Measurements from ENCODE around the gene NUDT16L1. TPM values are rescaled to one million over a fixed set of nuclear protein-coding genes. Genes with fewer than 3 reads are reported as not detected.

The NUDT16L1 gene
- total RNA-seq, 1 donor from 2014 or later, result 20.4 TPM

- no peak for DNase-seq (ENCODE audit: low spot score)
- no peaks in the 10 kb centered on the region for H3K9me3 Mint-ChIP-seq (ENCODE audit: low read depth)
- no peak overlapping the region for H3K4me3 Mint-ChIP-seq (ENCODE audit: unreplicated experiment)
- TF ChIP-seq, protein P1, sequence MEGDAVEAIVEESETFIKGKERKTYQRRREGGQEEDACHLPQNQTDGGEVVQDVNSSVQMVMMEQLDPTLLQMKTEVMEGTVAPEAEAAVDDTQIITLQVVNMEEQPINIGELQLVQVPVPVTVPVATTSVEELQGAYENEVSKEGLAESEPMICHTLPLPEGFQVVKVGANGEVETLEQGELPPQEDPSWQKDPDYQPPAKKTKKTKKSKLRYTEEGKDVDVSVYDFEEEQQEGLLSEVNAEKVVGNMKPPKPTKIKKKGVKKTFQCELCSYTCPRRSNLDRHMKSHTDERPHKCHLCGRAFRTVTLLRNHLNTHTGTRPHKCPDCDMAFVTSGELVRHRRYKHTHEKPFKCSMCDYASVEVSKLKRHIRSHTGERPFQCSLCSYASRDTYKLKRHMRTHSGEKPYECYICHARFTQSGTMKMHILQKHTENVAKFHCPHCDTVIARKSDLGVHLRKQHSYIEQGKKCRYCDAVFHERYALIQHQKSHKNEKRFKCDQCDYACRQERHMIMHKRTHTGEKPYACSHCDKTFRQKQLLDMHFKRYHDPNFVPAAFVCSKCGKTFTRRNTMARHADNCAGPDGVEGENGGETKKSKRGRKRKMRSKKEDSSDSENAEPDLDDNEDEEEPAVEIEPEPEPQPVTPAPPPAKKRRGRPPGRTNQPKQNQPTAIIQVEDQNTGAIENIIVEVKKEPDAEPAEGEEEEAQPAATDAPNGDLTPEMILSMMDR (IDR thresholded peaks at IDR 0.05), result no peak
- H3K27ac Mint-ChIP-seq (ENCODE audit: unreplicated experiment), result no peak overlapping the region
- H3K27me3 Mint-ChIP-seq (ENCODE audit: low read depth), result no peaks in the 10 kb centered on the region
- peaks cover 8% of the 10 kb centered on the region for H3K36me3 Mint-ChIP-seq (ENCODE audit: low read depth)
- no peaks in the 10 kb centered on the region for H3K4me1 Mint-ChIP-seq (ENCODE audit: low read depth)
These were observed 14.8 kb upstream of the NUDT16L1 start for GRCh38 chr16:4678596-4678995.

DNA sequence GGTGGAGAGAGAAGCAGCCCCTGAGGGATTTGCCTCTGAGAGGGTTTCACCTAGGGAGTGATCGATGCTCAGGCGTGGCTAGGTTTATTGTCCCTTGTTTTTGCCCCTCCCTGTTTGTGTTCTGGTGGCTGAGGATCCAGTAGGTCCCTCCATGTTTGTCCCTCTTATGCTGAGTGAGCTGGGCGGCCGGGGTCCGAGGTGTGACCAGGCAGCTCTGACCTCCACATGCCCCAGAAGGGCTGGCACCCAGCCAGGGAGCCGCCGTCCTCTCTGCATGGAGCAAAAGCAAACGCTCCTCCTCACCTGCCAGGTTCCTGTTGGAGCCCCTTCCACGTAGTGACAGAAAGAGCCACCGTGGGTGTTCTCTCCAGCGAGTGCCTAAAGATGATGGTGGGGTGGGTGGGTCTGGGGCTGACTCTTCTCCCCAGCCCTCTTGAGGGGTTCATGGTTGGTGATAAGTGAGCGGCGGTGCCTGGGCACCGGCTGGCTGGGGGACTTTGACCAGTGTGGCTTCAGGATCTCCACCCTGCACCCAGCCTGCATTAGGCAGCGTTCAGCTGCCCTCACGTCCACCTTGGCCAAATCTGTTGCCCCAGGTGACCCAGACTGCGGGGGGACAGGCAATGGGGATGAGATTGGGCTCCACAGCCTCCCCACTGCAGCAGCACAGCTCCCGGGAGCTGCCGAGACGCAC is 14.1 kb upstream of the NUDT16L1 start:
- Mint-ChIP-seq H3K36me3 (ENCODE audit: low read depth) (peaks cover 7% of the 10 kb centered on the region), H3K4me3 (ENCODE audit: unreplicated experiment) (no peak overlapping the region), H3K27ac (ENCODE audit: unreplicated experiment) (no peak overlapping the region), H3K4me1 (ENCODE audit: low read depth) (no peaks in the 10 kb centered on the region), H3K27me3 (ENCODE audit: low read depth) (no peaks in the 10 kb centered on the region), H3K9me3 (ENCODE audit: low read depth) (no peaks in the 10 kb centered on the region)
- TF ChIP-seq, protein P1 (IDR thresholded peaks at IDR 0.05), result no peak
- no peak for DNase-seq (ENCODE audit: low spot score)

- TF ChIP-seq, protein P1 (IDR thresholded peaks at IDR 0.05), result no peak
- Mint-ChIP-seq H3K27me3 (ENCODE audit: low read depth) (no peaks in the 10 kb centered on the region), H3K36me3 (ENCODE audit: low read depth) (peaks cover 9% of the 10 kb centered on the region), H3K9me3 (ENCODE audit: low read depth) (no peaks in the 10 kb centered on the region), H3K4me3 (ENCODE audit: unreplicated experiment) (no peak overlapping the region), H3K27ac (ENCODE audit: unreplicated experiment) (no peak overlapping the region), H3K4me1 (ENCODE audit: low read depth) (no peaks in the 10 kb centered on the region)
- DNase-seq (ENCODE audit: low spot score), result no peak
These were observed 13.3 kb upstream of the NUDT16L1 start for GRCh38 chr16:4679850-4680636.

- Mint-ChIP-seq H3K27ac (ENCODE audit: unreplicated experiment) (no peak overlapping the region), H3K36me3 (ENCODE audit: low read depth) (peaks cover 11% of the 10 kb centered on the region), H3K4me1 (ENCODE audit: low read depth) (no peaks in the 10 kb centered on the region), H3K4me3 (ENCODE audit: unreplicated experiment) (no peak overlapping the region), H3K9me3 (ENCODE audit: low read depth) (no peaks in the 10 kb centered on the region), H3K27me3 (ENCODE audit: low read depth) (no peaks in the 10 kb centered on the region)
- TF ChIP-seq, protein P1 (IDR thresholded peaks at IDR 0.05), result no peak
- no peak for DNase-seq (ENCODE audit: low spot score)
These were observed 12.5 kb upstream of the NUDT16L1 start for GRCh38 chr16:4680673-4681470.

GRCh38 chr16:4681471-4682083 is 11.8 kb upstream of the NUDT16L1 start:
- H3K27me3 Mint-ChIP-seq (ENCODE audit: low read depth), result no peaks in the 10 kb centered on the region
- no peaks in the 10 kb centered on the region for H3K4me1 Mint-ChIP-seq (ENCODE audit: low read depth)
- TF ChIP-seq, protein P1 (IDR thresholded peaks at IDR 0.05), result no peak
- H3K9me3 Mint-ChIP-seq (ENCODE audit: low read depth), result no peaks in the 10 kb centered on the region
- H3K27ac Mint-ChIP-seq (ENCODE audit: unreplicated experiment), result no peak overlapping the region
- peaks cover 11% of the 10 kb centered on the region for H3K36me3 Mint-ChIP-seq (ENCODE audit: low read depth)
- H3K4me3 Mint-ChIP-seq (ENCODE audit: unreplicated experiment), result no peak overlapping the region
- no peak for DNase-seq (ENCODE audit: low spot score)
